Activated naive CD8-positive, alpha-beta T cell treated with anti-CD3 and anti-CD28 coated beads, Interleukin-2, amount 50 U/mL, for 24 hours (primary cell): ENCODE data around the gene SLIT3.

Experiments
- ATAC-seq: fragments of 150-1000 bp; cut with Tn5 transposase; one replicate; pipeline ENCODE4 v1.10.0; 2021
- DNase-seq: peaks from one replicate; pipeline ENCODE4 v3.0.0; 2021
- H3K27ac Mint-ChIP-seq: one replicate; pipeline ENCODE4 v1.8.0; 2021; ENCODE audit warnings: mild to moderate bottlenecking, mixed read lengths
- H3K27me3 Mint-ChIP-seq: one replicate; pipeline ENCODE4 v1.8.0; 2021; ENCODE audit warnings: mixed read lengths
- H3K36me3 Mint-ChIP-seq: one replicate; pipeline ENCODE4 v1.8.0; 2021; ENCODE audit warnings: low read depth, mixed read lengths
- H3K4me1 Mint-ChIP-seq: one replicate; pipeline ENCODE4 v1.8.0; 2021; ENCODE audit warnings: mixed read lengths
- H3K4me3 Mint-ChIP-seq: one replicate; pipeline ENCODE4 v1.8.0; 2021; ENCODE audit warnings: mild to moderate bottlenecking, moderate library complexity, mixed read lengths
- H3K9me3 Mint-ChIP-seq: one replicate; pipeline ENCODE4 v1.8.0; 2021; ENCODE audit warnings: mixed read lengths

SLIT3 gene

DNA sequence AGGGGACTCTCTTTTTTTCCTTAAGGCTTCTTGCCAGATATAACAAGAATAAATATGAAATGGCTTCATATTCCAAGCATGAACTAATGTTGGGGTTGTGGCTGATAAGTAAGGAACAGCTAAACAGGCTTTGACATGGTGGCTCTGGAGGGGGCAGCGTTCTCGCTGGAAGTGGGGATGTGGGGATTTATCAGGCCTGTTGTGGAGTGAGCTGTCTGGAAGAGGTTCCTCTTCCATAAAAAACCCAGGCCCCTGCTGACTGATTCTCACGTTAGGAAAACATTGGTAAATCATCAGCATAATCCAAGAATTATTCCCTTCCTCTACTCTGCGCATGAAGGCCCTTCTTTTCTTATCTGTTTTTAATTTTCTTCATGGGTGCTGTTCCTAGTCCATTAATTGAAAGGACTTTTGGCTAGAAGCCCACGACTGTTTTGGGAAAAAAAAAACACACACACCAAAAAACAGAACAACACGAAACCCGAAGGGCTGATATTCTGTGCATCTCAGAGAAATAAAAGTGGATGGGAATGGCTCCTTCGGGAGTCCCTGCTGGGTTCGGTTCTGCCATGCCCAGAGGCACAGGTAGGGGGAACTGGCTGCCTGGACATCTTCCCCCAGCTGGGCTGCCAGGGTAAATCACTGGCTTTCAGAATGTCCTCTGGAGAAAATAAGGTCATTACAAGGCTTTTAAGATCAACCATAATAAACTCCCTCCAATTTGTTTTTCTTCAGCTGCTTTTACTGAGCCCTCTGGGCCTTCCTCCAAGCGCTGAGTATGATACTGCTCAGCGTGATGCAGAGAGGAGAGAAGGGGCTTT lies 297.0 kb downstream of the SLIT3 start:
- no peak for DNase-seq
- no peak overlapping the region for H3K27ac Mint-ChIP-seq
- H3K9me3 Mint-ChIP-seq, result no peaks in the 10 kb centered on the region
- no peaks in the 10 kb centered on the region for H3K36me3 Mint-ChIP-seq
- H3K27me3 Mint-ChIP-seq, result peaks cover 6% of the 10 kb centered on the region
- no peak for ATAC-seq
- no peak overlapping the region for H3K4me3 Mint-ChIP-seq
- no peaks in the 10 kb centered on the region for H3K4me1 Mint-ChIP-seq

DNA sequence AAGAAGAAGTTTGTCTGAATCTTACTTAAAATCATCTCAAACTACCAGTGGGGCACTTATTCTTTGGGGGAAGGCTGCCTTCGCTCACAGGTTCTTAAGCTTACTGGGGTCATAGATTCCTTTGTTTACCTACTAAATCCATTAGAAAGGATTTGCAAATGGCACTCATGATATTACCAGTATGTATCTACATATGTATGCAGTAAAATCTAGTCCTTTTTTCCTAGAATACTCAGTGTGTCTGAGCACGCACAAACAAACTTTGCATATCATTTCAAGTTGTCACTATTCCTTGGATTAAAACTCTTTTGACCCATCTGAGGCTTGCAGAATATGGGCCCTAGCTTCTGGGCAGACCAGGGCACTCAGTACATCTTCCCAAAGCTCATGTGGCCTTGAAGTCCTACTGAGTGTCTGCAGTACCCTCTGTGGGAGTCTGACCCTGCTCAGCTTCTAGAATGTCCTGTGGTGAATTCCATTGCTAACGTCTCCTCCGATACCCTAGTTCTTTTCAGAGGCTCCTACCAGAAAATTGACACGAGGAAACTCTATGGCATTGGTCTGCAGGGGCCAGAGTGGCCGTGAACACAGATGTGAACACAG lies 297.9 kb downstream of the SLIT3 start:
- H3K27ac Mint-ChIP-seq, result no peak overlapping the region

DNA sequence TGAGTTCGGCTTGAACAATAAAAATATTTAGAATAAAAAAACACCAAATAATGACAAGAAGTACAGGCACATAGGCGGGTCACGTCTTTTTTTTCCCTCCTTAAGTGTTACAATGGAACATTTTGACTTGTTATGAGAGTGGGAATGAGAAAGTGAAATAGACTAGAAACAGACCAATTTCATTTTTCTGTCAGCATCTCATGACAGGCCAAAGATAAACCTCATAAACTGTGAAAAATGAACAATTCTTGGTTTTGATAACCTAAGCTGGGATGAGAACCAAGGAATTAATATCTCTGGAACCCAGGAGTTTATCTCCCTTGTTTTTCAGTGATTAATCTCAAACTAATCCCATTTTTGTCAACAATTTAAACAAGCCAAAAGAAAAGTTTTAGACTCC lies 299.5 kb downstream of the SLIT3 start:
- H3K4me1 Mint-ChIP-seq, result no peaks in the 10 kb centered on the region
- no peaks in the 10 kb centered on the region for H3K9me3 Mint-ChIP-seq
- peaks cover 4% of the 10 kb centered on the region for H3K27me3 Mint-ChIP-seq
- no peak overlapping the region for H3K4me3 Mint-ChIP-seq
- ATAC-seq (no peak), DNase-seq (no peak)
- no peaks in the 10 kb centered on the region for H3K36me3 Mint-ChIP-seq
- H3K27ac Mint-ChIP-seq, result no peak overlapping the region

More for the DNA sequence above, 297.9 kb downstream of the SLIT3 start:
- ATAC-seq (no peak), DNase-seq (no peak)
- Mint-ChIP-seq H3K27me3 (peaks cover 6% of the 10 kb centered on the region), H3K36me3 (no peaks in the 10 kb centered on the region), H3K9me3 (no peaks in the 10 kb centered on the region), H3K4me1 (no peaks in the 10 kb centered on the region), H3K4me3 (no peak overlapping the region)

DNA sequence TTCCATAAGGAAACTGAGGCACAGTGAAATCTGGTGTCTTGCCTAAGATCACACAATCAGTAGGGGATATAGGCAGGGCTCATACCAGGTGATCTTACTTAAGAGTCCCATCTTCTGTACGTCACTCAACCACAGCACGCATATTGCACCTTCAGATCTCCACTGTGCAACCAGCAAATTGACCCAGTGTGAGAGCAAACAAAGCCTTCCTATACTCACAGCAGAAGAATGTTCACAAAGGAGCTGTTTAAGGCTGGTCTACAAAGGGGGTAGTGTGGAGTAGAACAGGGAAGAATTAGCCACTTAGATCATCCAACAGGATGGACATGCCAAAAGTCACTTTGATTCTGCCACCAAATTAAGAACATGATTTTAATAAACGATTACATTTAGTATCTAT lies 305.9 kb downstream of the SLIT3 start:
- Mint-ChIP-seq H3K27me3 (no peaks in the 10 kb centered on the region), H3K36me3 (no peaks in the 10 kb centered on the region)
- ATAC-seq, result no peak

DNA sequence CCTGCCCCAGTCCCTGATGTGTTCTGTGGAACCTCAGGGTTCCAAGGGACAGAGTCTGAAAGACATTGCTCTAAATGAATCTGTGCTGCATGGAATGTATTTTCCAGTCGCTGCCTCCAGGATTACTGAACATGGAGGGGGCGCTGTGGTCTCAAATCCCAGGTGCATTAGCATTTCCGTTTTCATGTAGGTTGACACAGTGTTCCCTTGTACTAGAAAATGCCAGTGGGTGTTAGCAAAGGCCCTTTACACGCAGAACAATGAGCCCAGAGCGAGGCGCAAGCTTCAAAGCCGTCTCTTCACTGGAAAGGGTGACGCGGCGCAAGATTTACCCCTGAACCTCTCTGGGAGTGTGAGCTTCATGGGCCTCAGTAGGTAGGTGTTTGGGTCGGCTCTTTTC lies 308.3 kb downstream of the SLIT3 start:
- ATAC-seq, result no peak
- no peaks in the 10 kb centered on the region for H3K9me3 Mint-ChIP-seq

More for the DNA sequence above, 305.9 kb downstream of the SLIT3 start:
- DNase-seq, result no peak
- no peak overlapping the region for H3K4me3 Mint-ChIP-seq
- H3K27ac Mint-ChIP-seq, result no peak overlapping the region
- no peaks in the 10 kb centered on the region for H3K4me1 Mint-ChIP-seq
- no peaks in the 10 kb centered on the region for H3K9me3 Mint-ChIP-seq

DNA sequence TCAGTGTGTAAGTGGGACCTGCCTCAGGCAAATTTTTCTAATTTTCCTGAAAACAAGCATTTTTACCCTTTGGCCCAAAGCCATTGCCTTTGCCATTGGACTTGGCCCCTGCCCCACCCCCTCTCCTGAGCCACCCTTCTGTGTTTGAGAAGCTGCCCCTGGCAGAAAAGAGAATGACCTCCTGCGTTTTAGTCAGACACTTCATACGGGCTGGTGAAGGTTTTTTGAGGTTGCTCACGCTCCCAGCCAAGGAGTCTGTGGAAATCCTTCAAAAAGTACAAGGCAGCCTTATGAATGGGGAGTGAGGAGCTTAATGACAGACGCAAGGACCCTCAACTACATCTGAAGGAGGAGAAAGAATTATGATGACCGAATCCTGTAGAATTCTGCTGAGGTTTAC lies 308.9 kb downstream of the SLIT3 start:
- H3K4me1 Mint-ChIP-seq, result no peaks in the 10 kb centered on the region
- H3K4me3 Mint-ChIP-seq, result no peak overlapping the region
- no peaks in the 10 kb centered on the region for H3K36me3 Mint-ChIP-seq
- ATAC-seq (no peak), DNase-seq (no peak)
- H3K9me3 Mint-ChIP-seq, result no peaks in the 10 kb centered on the region
- H3K27me3 Mint-ChIP-seq, result peaks cover 6% of the 10 kb centered on the region
- H3K27ac Mint-ChIP-seq, result no peak overlapping the region

More for the DNA sequence above, 308.3 kb downstream of the SLIT3 start:
- H3K36me3 Mint-ChIP-seq, result no peaks in the 10 kb centered on the region
- H3K27me3 Mint-ChIP-seq, result peaks cover 3% of the 10 kb centered on the region
- no peak for DNase-seq
- H3K27ac Mint-ChIP-seq, result no peak overlapping the region
- H3K4me1 Mint-ChIP-seq, result no peaks in the 10 kb centered on the region
- no peak overlapping the region for H3K4me3 Mint-ChIP-seq

DNA sequence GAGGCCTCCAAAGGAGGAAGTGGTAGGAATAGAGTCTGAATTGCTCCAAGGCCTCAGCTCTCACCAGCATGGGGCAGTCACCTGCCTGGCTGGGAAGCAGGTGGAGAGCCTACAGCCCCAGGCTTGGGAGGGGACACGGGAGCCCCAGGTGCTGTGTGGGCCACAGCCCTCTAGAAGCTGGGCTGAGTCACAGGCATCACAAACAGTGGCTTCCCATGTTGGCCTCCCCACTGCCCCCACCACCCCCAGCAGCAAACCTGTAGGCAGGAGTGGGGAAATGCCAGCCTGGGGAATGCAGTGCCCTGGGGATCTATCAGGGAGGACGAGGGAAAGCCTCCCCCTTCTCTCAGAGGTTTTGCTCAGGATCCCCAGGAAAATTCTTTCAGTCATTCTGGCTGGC lies 309.6 kb downstream of the SLIT3 start:
- Mint-ChIP-seq H3K4me3 (no peak overlapping the region), H3K9me3 (no peaks in the 10 kb centered on the region), H3K4me1 (no peaks in the 10 kb centered on the region), H3K27me3 (peaks cover 6% of the 10 kb centered on the region), H3K27ac (no peak overlapping the region), H3K36me3 (no peaks in the 10 kb centered on the region)
- DNase-seq (no peak), ATAC-seq (no peak)

DNA sequence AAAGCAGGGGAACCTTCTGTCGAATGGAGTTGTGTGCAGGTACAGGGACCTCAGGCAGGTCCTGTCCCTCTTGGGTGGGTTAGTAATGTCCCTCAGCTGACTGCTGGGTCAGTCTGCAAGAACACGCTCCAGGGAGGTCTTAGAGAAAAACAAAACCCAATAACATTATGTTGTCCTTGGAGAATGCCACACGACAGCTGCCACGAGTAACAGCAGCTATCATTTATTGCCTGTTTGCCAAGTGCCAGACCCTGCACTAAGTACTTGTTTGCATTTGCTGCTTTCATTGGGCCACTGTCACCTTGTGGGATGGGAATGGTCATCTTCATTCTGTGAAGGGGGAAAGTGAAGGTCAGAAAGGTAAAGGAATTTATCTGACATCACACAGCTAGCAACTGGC lies 310.3 kb downstream of the SLIT3 start:
- H3K27ac Mint-ChIP-seq, result no peak overlapping the region
- ATAC-seq (no peak), DNase-seq (no peak)
- peaks cover 6% of the 10 kb centered on the region for H3K27me3 Mint-ChIP-seq
- H3K36me3 Mint-ChIP-seq, result no peaks in the 10 kb centered on the region
- H3K9me3 Mint-ChIP-seq, result no peaks in the 10 kb centered on the region
- no peaks in the 10 kb centered on the region for H3K4me1 Mint-ChIP-seq
- H3K4me3 Mint-ChIP-seq, result no peak overlapping the region

DNA sequence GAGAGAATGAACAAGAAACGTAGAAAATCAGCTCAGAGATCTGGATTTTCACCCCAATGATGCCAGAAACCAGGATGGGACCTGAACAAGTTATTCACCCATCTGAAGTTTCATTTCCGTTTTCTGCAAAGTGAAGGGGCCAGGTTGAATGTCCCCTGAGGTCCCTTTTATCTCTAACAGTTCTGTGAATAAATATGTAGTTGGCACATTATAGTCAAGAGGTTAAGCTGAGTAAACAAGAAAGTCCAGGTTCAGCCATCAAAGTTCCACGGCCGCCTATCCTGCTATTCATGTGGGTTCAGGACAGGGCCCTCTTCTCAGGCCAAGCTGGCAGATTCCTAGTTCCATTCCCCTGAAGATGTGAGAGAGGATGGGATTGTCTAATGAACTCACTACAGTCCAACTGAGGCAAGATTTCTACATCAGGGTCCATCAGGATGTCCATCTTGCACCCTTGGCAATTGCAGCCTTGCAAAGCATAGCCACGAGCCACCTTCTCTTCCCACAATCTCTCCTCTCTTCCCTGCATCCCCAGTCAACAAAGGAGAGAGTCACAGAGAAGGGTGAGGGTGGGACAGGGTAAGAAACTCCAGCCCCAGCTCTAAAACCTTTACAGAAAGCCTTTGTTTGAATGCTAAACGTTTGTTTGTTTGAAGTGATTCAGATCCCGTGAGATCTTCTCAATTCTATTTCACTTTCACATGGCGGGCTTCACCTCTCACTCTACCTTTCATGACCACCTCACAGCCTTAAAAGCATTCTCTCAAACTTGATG lies 311.0 kb downstream of the SLIT3 start:
- Mint-ChIP-seq H3K36me3 (no peaks in the 10 kb centered on the region), H3K9me3 (no peaks in the 10 kb centered on the region), H3K27ac (no peak overlapping the region), H3K4me3 (no peak overlapping the region), H3K4me1 (no peaks in the 10 kb centered on the region), H3K27me3 (peaks cover 6% of the 10 kb centered on the region)
- ATAC-seq (no peak), DNase-seq (no peak)

DNA sequence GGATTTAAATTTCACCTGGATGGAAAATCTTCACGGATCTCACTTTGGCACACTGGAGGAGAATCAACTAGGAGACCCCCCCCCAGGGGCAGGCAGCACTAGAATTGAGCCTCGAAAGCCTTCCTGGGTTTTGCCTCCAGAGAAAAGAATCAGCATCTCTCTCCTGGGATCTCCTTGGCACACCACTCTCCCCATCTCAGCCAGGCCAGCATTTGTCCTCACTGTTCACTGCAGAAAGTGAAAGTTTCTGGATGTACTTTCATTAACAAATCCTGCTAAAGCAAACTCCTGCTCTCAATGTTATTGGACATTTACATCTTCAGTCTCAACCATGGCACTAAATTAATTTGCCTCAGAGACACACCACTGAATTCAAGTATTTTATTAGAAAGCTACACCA lies 312.2 kb downstream of the SLIT3 start:
- Mint-ChIP-seq H3K27ac (no peak overlapping the region), H3K4me3 (no peak overlapping the region), H3K4me1 (no peaks in the 10 kb centered on the region), H3K9me3 (no peaks in the 10 kb centered on the region), H3K27me3 (peaks cover 6% of the 10 kb centered on the region), H3K36me3 (no peaks in the 10 kb centered on the region)
- ATAC-seq, result no peak
- no peak for DNase-seq

DNA sequence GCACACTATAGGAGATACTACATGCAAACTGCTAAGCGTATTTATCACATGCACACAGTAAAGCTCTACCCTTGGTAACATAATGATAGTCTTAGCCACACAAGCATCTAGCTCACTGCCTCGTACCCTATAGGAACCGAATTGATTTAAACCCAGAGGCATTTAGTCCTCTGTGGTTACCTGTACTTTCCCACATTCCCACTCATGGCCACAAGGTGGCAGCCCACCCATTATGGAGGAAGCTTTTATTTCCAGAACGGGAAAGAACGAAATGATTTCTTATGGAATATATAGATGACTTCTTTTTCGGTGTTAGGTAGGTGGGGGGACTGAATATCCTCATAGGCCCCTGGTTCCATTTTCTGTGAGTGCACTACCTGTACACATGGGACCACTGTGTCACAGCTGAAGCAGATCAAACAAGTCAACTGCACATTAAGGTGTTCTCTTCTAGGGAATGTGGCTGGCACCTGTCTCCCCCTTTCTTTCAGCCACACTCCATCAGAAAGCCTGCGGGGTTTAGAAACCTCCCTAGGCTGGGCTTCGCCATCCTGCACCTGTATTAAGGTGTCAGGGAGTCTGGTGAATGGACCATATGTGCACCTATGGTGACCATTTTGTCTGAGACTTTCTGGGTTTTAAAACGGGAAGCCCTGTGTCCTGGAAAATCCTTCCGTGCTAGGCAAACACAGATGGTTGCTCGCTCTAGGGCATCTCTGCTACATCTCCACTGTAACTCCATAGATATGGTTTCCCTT lies 313.2 kb downstream of the SLIT3 start:
- Mint-ChIP-seq H3K4me3 (no peak overlapping the region), H3K27me3 (peaks cover 6% of the 10 kb centered on the region), H3K36me3 (no peaks in the 10 kb centered on the region), H3K9me3 (no peaks in the 10 kb centered on the region), H3K4me1 (no peaks in the 10 kb centered on the region), H3K27ac (no peak overlapping the region)
- DNase-seq (peak; percentile 66), ATAC-seq (no peak)

DNA sequence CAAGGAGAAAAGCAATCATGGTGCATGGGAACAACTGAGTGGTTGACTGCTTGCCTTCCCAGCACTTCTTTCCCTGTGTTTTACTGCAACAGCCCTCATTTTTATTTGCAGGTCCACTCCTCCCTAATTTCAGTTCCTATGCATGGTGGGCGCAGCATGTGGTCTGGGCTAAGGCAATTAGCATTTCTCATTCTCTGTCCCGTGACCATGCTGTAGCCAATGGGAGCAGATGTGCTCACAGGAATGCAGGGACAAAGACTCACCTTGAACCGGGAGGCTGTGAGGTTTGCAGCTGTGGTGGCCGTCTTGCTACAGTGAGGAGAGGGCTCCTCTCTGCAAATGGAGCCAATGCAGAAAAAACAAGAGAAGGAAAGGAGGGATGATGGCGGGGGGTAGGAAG lies 315.5 kb downstream of the SLIT3 start:
- H3K27me3 Mint-ChIP-seq, result peaks cover 6% of the 10 kb centered on the region
- DNase-seq (no peak), ATAC-seq (no peak)
- no peak overlapping the region for H3K27ac Mint-ChIP-seq
- H3K9me3 Mint-ChIP-seq, result no peaks in the 10 kb centered on the region
- H3K4me1 Mint-ChIP-seq, result no peaks in the 10 kb centered on the region
- H3K36me3 Mint-ChIP-seq, result no peaks in the 10 kb centered on the region
- no peak overlapping the region for H3K4me3 Mint-ChIP-seq

DNA sequence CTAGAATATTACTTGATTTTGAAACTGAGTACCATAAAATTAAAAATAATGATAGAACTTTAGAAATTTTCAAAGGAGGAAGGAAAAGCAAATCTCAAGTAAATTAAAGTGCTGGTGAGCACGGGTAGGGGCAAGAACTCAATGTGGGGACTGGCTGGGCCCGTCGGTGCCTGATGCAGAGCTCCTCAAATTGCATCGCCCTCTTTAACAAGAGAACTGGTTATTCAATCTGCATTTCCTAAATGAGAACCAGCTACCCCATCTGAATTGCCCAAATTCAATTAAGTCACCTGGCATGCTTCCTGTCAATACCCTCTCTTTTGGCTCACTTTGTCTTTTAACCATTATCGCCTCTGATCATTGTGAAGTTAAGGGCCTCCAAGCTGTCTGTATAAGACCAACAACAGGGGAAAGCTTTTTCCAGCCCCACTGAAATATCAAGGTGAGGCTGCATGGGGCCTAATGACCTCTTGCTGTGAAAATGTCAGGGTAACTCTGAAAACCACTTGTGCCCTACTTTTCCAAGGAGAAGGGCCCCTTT lies 316.7 kb downstream of the SLIT3 start:
- ATAC-seq (no peak), DNase-seq (no peak)
- H3K4me3 Mint-ChIP-seq, result no peak overlapping the region
- H3K36me3 Mint-ChIP-seq, result no peaks in the 10 kb centered on the region
- no peaks in the 10 kb centered on the region for H3K4me1 Mint-ChIP-seq
- no peaks in the 10 kb centered on the region for H3K9me3 Mint-ChIP-seq
- no peak overlapping the region for H3K27ac Mint-ChIP-seq
- peaks cover 6% of the 10 kb centered on the region for H3K27me3 Mint-ChIP-seq

DNA sequence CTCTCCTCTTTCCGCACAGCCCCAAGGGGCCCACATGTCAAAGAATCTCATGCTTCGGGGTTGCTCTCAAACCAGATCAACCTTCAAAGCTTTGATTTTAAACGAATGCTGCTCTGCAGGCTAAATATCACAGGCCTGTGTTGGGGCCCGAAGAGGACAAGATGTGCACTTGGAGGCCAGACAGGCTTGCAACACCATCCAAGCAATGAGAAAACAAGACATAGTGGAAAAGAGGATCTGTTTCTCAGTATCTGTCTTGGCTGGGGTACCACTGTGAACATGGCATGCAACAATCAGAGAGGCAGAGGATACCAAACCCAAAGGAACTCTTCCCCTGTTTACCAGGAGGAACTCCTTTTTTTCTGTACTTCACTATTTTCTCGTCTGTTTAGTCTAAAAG lies 321.8 kb downstream of the SLIT3 start:
- ATAC-seq (no peak), DNase-seq (no peak)
- no peaks in the 10 kb centered on the region for H3K36me3 Mint-ChIP-seq
- no peak overlapping the region for H3K27ac Mint-ChIP-seq
- H3K9me3 Mint-ChIP-seq, result no peaks in the 10 kb centered on the region
- peaks cover 13% of the 10 kb centered on the region for H3K27me3 Mint-ChIP-seq
- H3K4me3 Mint-ChIP-seq, result no peak overlapping the region
- H3K4me1 Mint-ChIP-seq, result no peaks in the 10 kb centered on the region
